Upper lobe of left lung (tissue), 6 donors: ENCODE results near the gene DYRK3. TPM values are rescaled to one million over a fixed set of nuclear protein-coding genes. Genes with fewer than 3 reads are reported as not detected.

Experiments
- ATAC-seq, 2 donors: fragments of 200-7000 bp; cut with Tn5 transposase; one replicate each; pipeline ENCODE4 v1.9.1; 2022; ENCODE audit warnings: mild to moderate bottlenecking in 2 of 2, moderate library complexity in 2 of 2; ENCODE audit not compliant: low FRiP score in 2 of 2
- DNase-seq, 2 donors: peaks; one replicate each; pipeline ENCODE4 v3.0.0-alpha.2; 2019 to 2020
- H3K27ac ChIP-seq, 4 donors: fragments of 200-600 bp; sonication (generic); one replicate each; pipeline ENCODE4 v1.5.1; 2016 to 2019
- H3K27me3 ChIP-seq, 4 donors: fragments of 200-600 bp; sonication (generic); one replicate each; pipeline ENCODE4 v1.5.1; 2017 to 2019
- H3K36me3 ChIP-seq, 4 donors: fragments of 200-600 bp; sonication (generic); one replicate each; pipeline ENCODE4 v1.5.1; 2016 to 2019
- H3K4me1 ChIP-seq, 4 donors: fragments of 200-600 bp; sonication (generic); one replicate each; pipeline ENCODE4 v1.5.1; 2018 to 2019
- H3K4me3 ChIP-seq, 4 donors: fragments of 200-600 bp; sonication (generic); one replicate each; pipeline ENCODE4 v1.5.1; 2017 to 2019; ENCODE audit warnings: mild to moderate bottlenecking in 2 of 4, moderate library complexity in 1 of 4
- H3K9me3 ChIP-seq, 4 donors: fragments of 200-600 bp; sonication (generic); one replicate each; pipeline ENCODE4 v1.5.1; 2018 to 2019
- EP300 ChIP-seq, 4 donors: sonication (generic); formaldehyde crosslinking; IDR thresholded peaks; one replicate each; pipeline ENCODE4 v1.5.1; 2017; ENCODE audit warnings: antibody characterized with exemption in 4 of 4, control low read depth in 2 of 4
- POLR2A ChIP-seq, 4 donors: fragments of 450-650 bp; IDR thresholded peaks; one replicate each; pipeline ENCODE4 v1.5.1; 2016 to 2017; ENCODE audit warnings: antibody characterized with exemption in 4 of 4, mild to moderate bottlenecking in 2 of 4
- POLR2AphosphoS5 ChIP-seq, 2 donors: sonication (generic); formaldehyde crosslinking; IDR thresholded peaks; one replicate each; pipeline ENCODE4 v1.5.1; 2017; ENCODE audit warnings: antibody characterized with exemption in 2 of 2
- WGBS, 2 donors: methylation state at CpG; one replicate each; pipeline ENCODE4 v1.1.5; 2017 to 2018; 5-methylcytosine and 5-hydroxymethylcytosine counted together
- total RNA-seq, 6 donors: library from RNA; depleted of rRNA in 4 of 6; stranded (reverse); fragments of >200 nt in 4 of 6; gene quantifications; one replicate each; pipeline versions ENCODE4 v1.1.0 to v1.2.1, GENCODE V29; 2016 to 2021
- TF ChIP-seq, protein P1 (sequence below), 6 experiments: fragments of 450-650 bp in 4 of 6; fragments of 200-600 bp in 2 of 6; sonication (generic) in 2 of 6; IDR thresholded peaks; one replicate each; pipeline ENCODE4 v1.5.1; 2016 to 2019; ENCODE audit warnings: antibody characterized with exemption in 6 of 6
- donor health status: DM: no; HTN: no; CAD: no; lungs with moderate emphysema.
- donor health status: DM: no; HTN: yes; CAD: no; lungs with severe emphysema.

The DYRK3 gene
- total RNA-seq, 6 donors from 2014 or later: 4.1 to 20.7 (median 7.0) TPM

DNA sequence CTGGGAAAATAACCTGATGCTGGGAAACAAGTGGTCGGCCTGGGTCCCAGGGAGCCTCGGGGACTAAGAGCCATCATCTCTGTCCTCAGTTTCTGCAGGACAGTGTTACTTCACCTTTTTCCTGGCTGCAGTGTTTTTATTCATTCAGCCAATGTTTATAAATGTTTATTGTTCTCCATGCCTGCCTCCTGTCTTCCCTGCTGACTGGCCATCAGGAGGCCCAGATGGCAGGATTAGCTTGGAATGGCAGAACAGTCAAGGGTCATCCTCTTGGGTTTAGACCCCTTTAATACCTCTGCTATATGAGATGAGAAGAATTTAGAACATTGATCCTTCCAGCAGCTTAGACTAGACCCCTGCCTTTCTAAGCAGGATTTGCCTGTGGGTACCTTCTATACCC is 62.7 kb downstream of the DYRK3 start:
- no peak overlapping the region for H3K27ac ChIP-seq
- peaks cover 0 to 5% (median 0%) of the 10 kb centered on the region in 4 donors for H3K36me3 ChIP-seq
- H3K4me1 ChIP-seq: peaks cover 63 to 79% (median 65%) of the 10 kb centered on the region in 4 donors
- no peaks in the 10 kb centered on the region for H3K27me3 ChIP-seq
- no peaks in the 10 kb centered on the region for H3K9me3 ChIP-seq
- ATAC-seq (no peak), DNase-seq (no peak)
- WGBS, 2 donors: 87 to 100% methylated on average over 2 of the region's 2 CpGs
- TF ChIP-seq, protein P1, sequence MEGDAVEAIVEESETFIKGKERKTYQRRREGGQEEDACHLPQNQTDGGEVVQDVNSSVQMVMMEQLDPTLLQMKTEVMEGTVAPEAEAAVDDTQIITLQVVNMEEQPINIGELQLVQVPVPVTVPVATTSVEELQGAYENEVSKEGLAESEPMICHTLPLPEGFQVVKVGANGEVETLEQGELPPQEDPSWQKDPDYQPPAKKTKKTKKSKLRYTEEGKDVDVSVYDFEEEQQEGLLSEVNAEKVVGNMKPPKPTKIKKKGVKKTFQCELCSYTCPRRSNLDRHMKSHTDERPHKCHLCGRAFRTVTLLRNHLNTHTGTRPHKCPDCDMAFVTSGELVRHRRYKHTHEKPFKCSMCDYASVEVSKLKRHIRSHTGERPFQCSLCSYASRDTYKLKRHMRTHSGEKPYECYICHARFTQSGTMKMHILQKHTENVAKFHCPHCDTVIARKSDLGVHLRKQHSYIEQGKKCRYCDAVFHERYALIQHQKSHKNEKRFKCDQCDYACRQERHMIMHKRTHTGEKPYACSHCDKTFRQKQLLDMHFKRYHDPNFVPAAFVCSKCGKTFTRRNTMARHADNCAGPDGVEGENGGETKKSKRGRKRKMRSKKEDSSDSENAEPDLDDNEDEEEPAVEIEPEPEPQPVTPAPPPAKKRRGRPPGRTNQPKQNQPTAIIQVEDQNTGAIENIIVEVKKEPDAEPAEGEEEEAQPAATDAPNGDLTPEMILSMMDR (IDR thresholded peaks at IDR 0.05): no peak
- TF ChIP-seq EP300 (IDR thresholded peaks at IDR 0.05) (no peak), POLR2AphosphoS5 (IDR thresholded peaks at IDR 0.05) (no peak), POLR2A (IDR thresholded peaks at IDR 0.05) (no peak)
- no peak overlapping the region for H3K4me3 ChIP-seq

Other genes with a start within 250 kb of the DYRK3 start
- 10 to 100 TPM in 2 of 6 donors, 1 to 10 TPM in 4; 7.4 to 25.1 (median 9.2) TPM for gene IKBKE, start 165.1 kb upstream of the DYRK3 start, total RNA-seq
- 10 to 100 TPM; 47.2 to 61.1 (median 54.9) TPM for gene RASSF5, start 128.0 kb upstream of the DYRK3 start, total RNA-seq
- gene EIF2D, start 23.1 kb upstream of the DYRK3 start, total RNA-seq: 10 to 100 TPM; 32.6 to 84.9 (median 45.4) TPM
- 100 to 1,000 TPM in 2 of 6 donors, 10 to 100 TPM in 4; 64.8 to 135 (median 84.3) TPM for gene MAPKAPK2, start 49.4 kb downstream of the DYRK3 start, total RNA-seq
- gene IL19, start 135.2 kb downstream of the DYRK3 start, total RNA-seq: not detected
- gene IL10, start 137.0 kb downstream of the DYRK3 start, total RNA-seq: 1 to 10 TPM in 4 of 6 donors, under 1 TPM in 2; 0.55 to 5.2 (median 3.3) TPM
- not detected for gene IL20, start 230.1 kb downstream of the DYRK3 start, total RNA-seq